Activated CD4-positive, alpha-beta T cell treated with anti-CD3 and anti-CD28 coated beads for 36 hours (primary cell): ENCODE data around the gene WDFY2. TPM values are rescaled to one million over a fixed set of nuclear protein-coding genes. Genes with fewer than 3 reads are reported as not detected.
"Not testable (repeated sequence)": the region's sequence is repeated elsewhere in the genome, so short reads cannot be mapped to it uniquely, and the experiment has no call there.

Source experiments
- ATAC-seq: fragments of 200-7000 bp; cut with Tn5 transposase; one replicate; pipeline ENCODE4 v1.10.0; 2021; ENCODE audit warnings: mild to moderate bottlenecking, moderate library complexity
- CTCF ChIA-PET: fragments of 350-600 bp; sonication (Branson Sonifier 250); formaldehyde crosslinking; loops from one replicate; lab custom pipeline; 2021; ENCODE audit warnings: antibody characterized with exemption; lab: Charles Lee
- POLR2A ChIA-PET: fragments of 350-600 bp; sonication (Branson Sonifier 250); formaldehyde crosslinking; loops from one replicate; lab custom pipeline; 2021; ENCODE audit warnings: antibody characterized with exemption, inconsistent platforms; lab: Charles Lee
- DNase-seq: peaks from one replicate; pipeline ENCODE4 v3.0.0-alpha.2; 2020
- H3K27ac Mint-ChIP-seq: one replicate; pipeline ENCODE4 v1.8.0; 2021; ENCODE audit warnings: mixed read lengths
- H3K27me3 Mint-ChIP-seq: one replicate; pipeline ENCODE4 v1.8.0; 2021; ENCODE audit warnings: mixed read lengths
- H3K36me3 Mint-ChIP-seq: one replicate; pipeline ENCODE4 v1.8.0; 2021; ENCODE audit warnings: low read depth, mixed read lengths
- H3K4me1 Mint-ChIP-seq: one replicate; pipeline ENCODE4 v1.8.0; 2021; ENCODE audit warnings: mixed read lengths
- H3K4me3 Mint-ChIP-seq: one replicate; pipeline ENCODE4 v1.8.0; 2021; ENCODE audit warnings: mild to moderate bottlenecking, moderate library complexity, mixed read lengths
- H3K9me3 Mint-ChIP-seq: one replicate; pipeline ENCODE4 v1.8.0; 2021; ENCODE audit warnings: low read depth, mixed read lengths
- intact Hi-C, 2 experiments: fragments of 100-400 bp; cut with DNase I in 1 of 2; cut with micrococcal nuclease in 1 of 2; formaldehyde crosslinking; loops; one replicate each; pipeline versions ENCODE4 v1.14.2 to v1.15.1; 2022 to 2024; cut with DNase I, micrococcal nuclease
- total RNA-seq, 2 experiments: library from RNA; stranded (reverse); gene quantifications; one replicate each; pipeline ENCODE4 v1.2.3, GENCODE V29; 2021

The WDFY2 gene
- total RNA-seq, 2 experiments from 2014 or later = 7.4 to 9.5 TPM

DNA sequence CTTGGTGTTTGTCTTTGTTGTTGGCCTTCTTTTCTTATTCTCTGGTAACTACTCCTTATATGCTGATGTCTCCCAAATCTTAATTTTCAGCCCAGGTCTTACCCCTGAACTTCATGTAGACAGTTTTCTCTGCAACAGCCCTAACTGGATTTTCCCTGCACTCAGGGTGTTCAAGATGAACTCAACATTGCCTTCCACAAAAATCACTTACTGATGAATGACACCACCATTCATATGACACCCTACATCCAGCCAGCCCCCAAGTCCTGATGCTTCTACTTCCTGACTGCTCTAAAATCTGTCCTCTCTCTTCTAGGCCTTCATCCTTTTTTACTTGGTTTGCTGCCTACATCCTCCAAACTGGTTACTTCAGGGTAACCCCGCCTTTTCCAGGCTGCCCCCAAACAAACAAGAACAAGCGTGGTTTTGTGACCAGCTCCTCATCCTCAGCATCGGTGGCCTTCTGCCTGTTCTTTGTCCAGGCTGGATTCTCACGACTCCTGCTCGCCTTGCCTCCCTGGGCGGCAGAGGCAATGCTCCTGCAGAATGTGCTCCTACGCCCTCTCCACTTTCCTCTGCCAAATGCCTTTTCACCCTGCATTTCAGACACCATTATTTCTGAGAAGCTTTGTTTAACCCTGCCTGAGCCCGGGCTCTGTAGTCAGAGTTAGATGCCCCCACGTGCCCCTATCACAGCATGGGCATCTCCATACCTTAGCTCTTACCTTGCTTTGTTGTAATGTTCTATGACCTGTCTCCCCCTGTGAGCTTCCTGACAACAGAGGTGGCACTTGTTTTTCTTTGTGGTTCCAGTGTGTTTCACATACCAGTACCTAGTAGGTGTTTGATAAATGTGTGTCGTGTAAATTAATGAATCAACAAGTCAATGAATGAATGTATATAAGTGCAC, 61.8 kb downstream of the WDFY2 start:
- ATAC-seq (peak; percentile 59), DNase-seq (no peak)
- ChIA-PET CTCF (interaction anchor here (1.0 to 1.4 kb wide), 4 partner anchors 11 to 152 kb away, joined by 3 to 4 read pairs (median 4); no protein-coding TSS in a partner anchor), POLR2A (interaction anchor here (1.0 to 1.9 kb wide), 5 partner anchors 35 to 193 kb away, joined by 3 to 4 read pairs (median 4); partner anchors contain the start of gene INTS6)
- H3K9me3 Mint-ChIP-seq = peaks cover under 1% of the 10 kb centered on the region
- H3K4me1 Mint-ChIP-seq = peaks cover 43% of the 10 kb centered on the region
- peak overlapping the region; percentile 29 for H3K4me3 Mint-ChIP-seq
- peaks cover 8% of the 10 kb centered on the region for H3K36me3 Mint-ChIP-seq
- intact Hi-C loops = loop anchor here (1.0 to 10.0 kb wide), 4 partner anchors 61 to 195 kb away; partner anchors contain the start of gene WDFY2 (in 1 of the 2)
- no peaks in the 10 kb centered on the region for H3K27me3 Mint-ChIP-seq
- H3K27ac Mint-ChIP-seq = peak overlapping the region; percentile 90

DNA sequence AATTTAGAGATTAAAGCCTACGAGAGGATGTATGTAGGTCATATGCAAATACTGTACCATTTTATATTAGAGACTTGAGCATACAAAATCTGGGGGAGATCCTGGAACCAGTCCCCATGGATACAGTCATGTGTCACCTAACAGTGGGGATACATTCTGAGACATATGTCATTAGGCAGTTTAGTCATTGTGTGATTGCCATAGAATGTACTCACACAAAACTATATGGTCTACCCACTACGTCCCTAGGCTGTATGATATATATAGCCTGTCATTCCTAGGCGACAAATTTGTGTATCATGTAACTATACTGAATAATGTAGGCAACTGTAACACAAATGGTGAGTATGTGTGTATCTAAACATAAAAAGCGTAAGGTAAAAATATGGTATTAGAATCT, 62.8 kb downstream of the WDFY2 start:
- intact Hi-C loops = loop anchor here (2.0 to 10.0 kb wide), 2 partner anchors 118 to 196 kb away; no protein-coding TSS in a partner anchor

DNA sequence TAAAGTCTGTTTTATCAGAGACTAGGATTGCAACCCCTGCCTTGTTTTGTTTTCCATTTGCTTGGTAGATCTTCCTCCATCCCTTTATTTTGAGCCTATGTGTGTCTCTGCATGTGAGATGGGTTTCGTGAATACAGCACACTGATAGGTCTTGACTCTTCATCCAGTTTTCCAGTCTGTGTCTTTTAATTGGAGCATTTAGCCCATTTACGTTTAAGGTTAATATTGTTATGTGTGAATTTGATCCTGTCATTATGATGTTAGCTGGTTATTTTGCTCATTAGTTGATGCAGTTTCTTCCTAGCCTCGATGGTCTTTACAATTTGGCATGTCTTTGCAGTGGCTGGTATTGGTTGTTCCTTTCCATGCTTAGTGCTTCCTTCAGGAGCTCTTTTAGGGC, 67.9 kb downstream of the WDFY2 start:
- POLR2A ChIA-PET, H3K4me1 Mint-ChIP-seq, H3K4me3 Mint-ChIP-seq, ATAC-seq, H3K27me3 Mint-ChIP-seq, H3K27ac Mint-ChIP-seq, DNase-seq, intact Hi-C loops, CTCF ChIA-PET: not testable (repeated sequence)
- H3K9me3 Mint-ChIP-seq = peaks cover 22% of the 10 kb centered on the region
- H3K36me3 Mint-ChIP-seq = peaks cover 22% of the 10 kb centered on the region

More for the DNA sequence above, 62.8 kb downstream of the WDFY2 start:
- no peaks in the 10 kb centered on the region for H3K27me3 Mint-ChIP-seq
- DNase-seq (no peak), ATAC-seq (peak; percentile 50)
- peaks cover 43% of the 10 kb centered on the region for H3K4me1 Mint-ChIP-seq
- H3K4me3 Mint-ChIP-seq = no peak overlapping the region
- peaks cover 8% of the 10 kb centered on the region for H3K9me3 Mint-ChIP-seq
- ChIA-PET POLR2A (no interaction called here), CTCF (no interaction called here)
- H3K36me3 Mint-ChIP-seq = peaks cover 12% of the 10 kb centered on the region
- no peak overlapping the region for H3K27ac Mint-ChIP-seq

DNA sequence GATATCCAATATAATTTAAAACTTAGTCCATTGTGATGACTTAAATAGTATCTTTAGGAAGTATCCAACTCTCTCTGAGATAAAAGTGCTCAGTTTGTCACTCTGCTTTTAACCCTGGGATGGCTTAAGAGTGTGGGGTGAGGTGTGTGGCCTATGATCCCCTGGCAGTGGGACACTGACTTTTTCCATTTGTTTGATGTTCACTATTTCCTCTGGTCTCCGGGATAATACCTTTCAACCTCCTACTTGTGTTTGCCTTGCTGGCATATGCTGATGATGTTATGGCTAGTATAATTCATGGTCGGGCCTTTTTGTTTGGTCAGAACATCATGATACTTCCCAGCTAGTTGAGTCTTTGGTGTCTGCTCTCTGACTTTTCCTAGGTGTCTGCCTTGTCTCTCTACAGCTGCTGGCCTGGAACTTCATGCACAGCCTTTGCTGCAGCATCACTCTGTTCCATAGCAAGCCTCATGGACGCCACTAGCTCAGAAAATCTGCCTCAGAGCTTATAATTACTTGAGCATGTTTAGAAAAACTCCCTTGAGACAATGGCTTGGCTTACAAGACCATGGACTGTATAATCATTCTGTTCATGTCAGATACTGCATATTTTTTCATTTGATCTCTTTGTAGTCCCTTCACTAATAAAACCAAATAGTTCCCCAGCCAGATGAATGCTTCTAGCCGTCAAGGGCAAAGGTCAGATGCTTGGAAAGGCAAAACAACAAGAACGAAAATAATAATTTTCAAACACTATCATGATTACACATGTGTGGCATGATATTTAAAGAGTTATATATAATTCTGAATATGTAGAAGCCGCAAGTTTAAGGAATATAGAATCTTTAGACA, 75.2 kb downstream of the WDFY2 start:
- ChIA-PET CTCF (no interaction called here), POLR2A (no interaction called here)
- no peak for ATAC-seq
- H3K27ac Mint-ChIP-seq = no peak overlapping the region
- peaks cover 20% of the 10 kb centered on the region for H3K36me3 Mint-ChIP-seq
- no peak for DNase-seq
- no peak overlapping the region for H3K4me3 Mint-ChIP-seq
- H3K4me1 Mint-ChIP-seq = peaks cover 12% of the 10 kb centered on the region
- no peaks in the 10 kb centered on the region for H3K27me3 Mint-ChIP-seq
- intact Hi-C loops = no loop called here
- peaks cover 20% of the 10 kb centered on the region for H3K9me3 Mint-ChIP-seq

DNA sequence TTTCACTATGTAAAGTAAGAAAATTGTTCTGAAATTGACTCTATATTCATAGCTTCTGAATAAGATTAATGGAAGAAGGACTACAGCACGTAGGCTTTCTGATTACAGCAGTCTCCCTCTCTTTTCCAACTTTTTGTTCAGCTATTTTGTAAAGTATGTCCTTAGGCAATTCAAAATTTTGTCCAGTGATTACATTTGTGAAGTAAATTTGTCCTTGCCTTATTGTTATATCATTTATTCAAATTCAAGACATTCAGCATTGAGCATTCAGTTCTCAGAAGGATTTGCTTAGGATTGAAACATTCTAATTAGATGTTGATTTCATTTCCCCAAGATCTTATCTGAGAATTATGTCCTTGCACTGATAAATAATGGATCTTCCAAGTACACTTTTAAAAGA, 76.6 kb downstream of the WDFY2 start:
- peaks cover 18% of the 10 kb centered on the region for H3K4me1 Mint-ChIP-seq

DNA sequence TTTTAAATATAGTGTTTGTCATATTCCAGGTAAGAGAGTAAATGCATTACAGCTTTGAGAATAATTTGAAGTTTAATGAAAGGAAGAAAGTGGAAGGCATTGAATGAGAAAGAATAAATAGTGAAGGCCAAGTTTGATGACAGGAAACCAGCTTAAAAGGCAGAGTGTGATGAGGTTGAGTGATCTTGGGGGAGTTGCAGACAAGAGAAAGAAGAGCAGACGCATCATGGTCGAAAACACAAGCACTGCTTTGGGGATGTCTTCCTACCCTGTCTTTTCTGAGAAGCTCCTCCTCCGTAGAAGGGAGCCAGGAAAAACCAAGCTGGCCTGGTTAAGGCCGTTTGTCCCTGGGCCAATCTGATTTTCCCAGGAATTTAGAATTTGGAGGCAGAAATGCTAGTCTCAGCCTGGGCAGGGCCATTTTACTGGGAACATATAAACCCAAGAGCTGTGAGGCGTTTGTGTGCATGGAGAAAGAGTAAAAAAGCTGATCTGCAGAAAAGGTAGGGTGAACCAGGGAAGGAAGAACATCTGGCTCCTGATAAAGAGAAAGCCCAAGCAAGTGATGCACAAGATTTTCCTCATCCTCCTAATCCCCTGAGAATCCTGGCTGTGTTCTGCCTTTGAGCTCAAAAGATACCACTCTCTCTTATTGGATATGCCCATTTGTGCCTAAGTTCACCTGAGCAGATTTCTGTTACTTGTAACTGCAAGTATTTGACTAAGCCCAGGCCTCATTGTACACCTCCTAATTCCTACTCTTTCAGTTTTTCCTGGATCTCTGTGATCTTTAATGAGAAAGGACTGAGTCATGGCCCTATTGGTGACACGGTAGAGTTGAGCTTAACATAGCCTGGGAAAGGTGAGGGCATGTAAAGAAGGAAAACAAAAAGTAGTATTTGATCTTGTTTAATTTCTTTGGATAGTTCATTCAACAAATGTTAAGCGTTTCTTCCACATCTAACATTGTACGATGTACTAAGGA, 80.0 kb downstream of the WDFY2 start:
- DNase-seq (no peak), ATAC-seq (no peak)
- ChIA-PET CTCF (interaction anchor here (0.6 to 0.9 kb wide), 4 partner anchors 9 to 378 kb away, joined by 3 to 4 read pairs (median 4); no protein-coding TSS in a partner anchor), POLR2A (no interaction called here)
- peaks cover 9% of the 10 kb centered on the region for H3K36me3 Mint-ChIP-seq
- H3K9me3 Mint-ChIP-seq = no peaks in the 10 kb centered on the region
- intact Hi-C loops = no loop called here
- no peaks in the 10 kb centered on the region for H3K27me3 Mint-ChIP-seq
- no peak overlapping the region for H3K4me3 Mint-ChIP-seq
- H3K4me1 Mint-ChIP-seq = peaks cover 28% of the 10 kb centered on the region
- H3K27ac Mint-ChIP-seq = peak overlapping the region; percentile 28

More for the DNA sequence above, 76.6 kb downstream of the WDFY2 start:
- CTCF ChIA-PET = interaction anchor here (1.5 kb wide), 1 partner anchor 60 kb away, joined by 3 read pairs; no protein-coding TSS in a partner anchor
- DNase-seq = no peak
- no peak overlapping the region for H3K4me3 Mint-ChIP-seq
- no peak for ATAC-seq
- POLR2A ChIA-PET = no interaction called here
- H3K27ac Mint-ChIP-seq = no peak overlapping the region
- intact Hi-C loops = no loop called here
- H3K36me3 Mint-ChIP-seq = peaks cover 16% of the 10 kb centered on the region
- H3K9me3 Mint-ChIP-seq = peaks cover 13% of the 10 kb centered on the region
- no peaks in the 10 kb centered on the region for H3K27me3 Mint-ChIP-seq

DNA sequence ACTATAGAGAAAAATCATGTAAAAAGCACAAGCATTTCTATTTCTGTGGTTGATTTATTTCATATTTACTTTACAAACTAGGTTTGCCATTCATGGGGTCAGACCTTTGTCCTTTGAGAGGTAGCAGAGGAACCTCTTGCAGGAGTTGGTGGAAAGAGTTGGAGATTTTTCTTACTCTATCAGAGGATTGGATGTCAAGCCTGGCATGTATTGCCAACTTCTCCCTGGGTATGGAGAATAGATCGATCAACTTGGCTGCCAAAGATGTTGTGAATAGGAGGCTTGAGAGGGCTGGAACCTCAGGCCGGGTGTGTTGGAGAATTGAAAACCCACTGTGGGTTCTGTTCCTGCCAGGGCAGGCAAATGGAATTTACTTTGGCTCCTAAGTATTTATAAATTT, 81.2 kb downstream of the WDFY2 start:
- no peaks in the 10 kb centered on the region for H3K9me3 Mint-ChIP-seq
- POLR2A ChIA-PET = no interaction called here
- H3K36me3 Mint-ChIP-seq = peaks cover 9% of the 10 kb centered on the region
- no peaks in the 10 kb centered on the region for H3K27me3 Mint-ChIP-seq
- intact Hi-C loops = no loop called here
- DNase-seq = no peak
- CTCF ChIA-PET = interaction anchor here (0.9 kb wide), 1 partner anchor 379 kb away, joined by 4 read pairs; no protein-coding TSS in a partner anchor
- no peak overlapping the region for H3K27ac Mint-ChIP-seq
- ATAC-seq = no peak
- no peak overlapping the region for H3K4me3 Mint-ChIP-seq
- H3K4me1 Mint-ChIP-seq = peaks cover 28% of the 10 kb centered on the region

DNA sequence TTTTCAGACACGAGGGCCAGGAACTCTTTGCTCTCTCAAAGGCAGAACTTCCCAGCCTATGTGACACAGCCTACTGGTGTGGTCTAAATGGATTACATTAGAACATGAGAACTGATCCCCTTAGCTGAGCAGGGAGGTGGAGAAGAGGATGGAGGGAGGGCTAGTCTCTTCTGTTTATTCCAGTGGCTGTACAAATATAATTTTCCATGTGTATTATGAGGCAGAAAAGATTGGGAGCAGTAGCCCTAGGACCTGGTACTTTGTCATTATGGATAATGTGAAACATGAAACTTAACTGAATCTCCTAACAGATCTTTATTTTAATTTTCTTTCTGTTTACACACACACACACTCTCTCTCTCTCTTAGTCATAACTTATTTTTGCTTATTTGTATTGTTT, 82.1 kb downstream of the WDFY2 start:
- Mint-ChIP-seq H3K27ac (no peak overlapping the region), H3K36me3 (peaks cover 11% of the 10 kb centered on the region), H3K4me1 (peaks cover 28% of the 10 kb centered on the region), H3K9me3 (peaks cover 2% of the 10 kb centered on the region), H3K27me3 (no peaks in the 10 kb centered on the region), H3K4me3 (no peak overlapping the region)
- ATAC-seq (no peak), DNase-seq (no peak)
- intact Hi-C loops = no loop called here
- ChIA-PET CTCF (no interaction called here), POLR2A (no interaction called here)

DNA sequence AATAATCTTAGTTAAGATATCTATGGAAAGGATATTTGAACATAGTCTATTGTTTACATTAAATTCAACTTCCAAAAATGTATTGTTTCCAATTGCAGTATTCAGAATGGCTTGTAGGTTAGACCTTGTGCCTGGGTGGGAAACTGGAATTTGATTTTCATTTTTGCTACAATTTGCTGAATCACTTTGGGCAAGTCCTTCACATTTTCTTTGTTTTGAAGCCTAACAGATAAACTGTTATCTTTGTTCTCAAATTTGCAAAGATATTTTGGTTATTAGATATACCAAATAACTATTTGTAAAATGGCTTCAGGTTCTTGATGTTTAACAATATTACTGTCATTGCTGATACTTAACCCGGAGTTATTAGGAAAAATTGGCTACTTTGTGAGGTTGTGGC, 82.6 kb downstream of the WDFY2 start:
- Mint-ChIP-seq H3K36me3 (peaks cover 11% of the 10 kb centered on the region), H3K27me3 (no peaks in the 10 kb centered on the region), H3K9me3 (peaks cover 2% of the 10 kb centered on the region), H3K27ac (no peak overlapping the region), H3K4me1 (peaks cover 28% of the 10 kb centered on the region), H3K4me3 (no peak overlapping the region)
- ATAC-seq (no peak), DNase-seq (no peak)
- CTCF ChIA-PET = no interaction called here
- POLR2A ChIA-PET = no interaction called here
- intact Hi-C loops = loop anchor here in 1 of 2 experiments (1.0 kb wide), 1 partner anchor 35 kb away; no protein-coding TSS in a partner anchor

DNA sequence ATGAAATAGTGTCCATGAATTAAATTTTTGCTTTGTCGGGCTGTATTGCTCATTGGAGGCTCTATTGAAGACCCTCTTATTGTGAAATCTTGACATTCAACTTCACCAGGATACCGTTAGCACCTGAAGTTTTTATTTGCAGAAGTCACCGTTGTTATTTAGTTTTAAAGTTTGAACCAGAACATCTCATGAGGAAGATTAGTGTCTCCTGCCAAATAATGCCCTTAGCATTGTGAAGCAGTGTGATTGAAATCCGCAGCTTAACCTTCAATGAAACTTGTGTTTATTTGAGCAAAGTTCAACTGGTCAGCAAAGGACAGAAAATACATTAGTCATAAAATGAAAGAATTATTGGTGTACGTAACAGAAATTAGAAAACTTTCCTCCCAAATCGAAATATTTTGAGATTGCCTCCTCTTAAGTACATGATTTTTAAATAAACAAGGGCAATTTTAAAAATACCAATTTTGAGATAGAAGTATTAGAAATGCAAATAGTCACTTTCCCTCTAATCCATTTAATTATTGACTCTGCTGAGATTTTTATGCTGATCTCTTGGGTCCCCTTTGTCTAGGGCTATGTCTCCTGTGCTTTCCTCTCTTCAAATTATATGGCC, 84.4 kb downstream of the WDFY2 start:
- Mint-ChIP-seq H3K4me1 (peaks cover 29% of the 10 kb centered on the region), H3K27ac (no peak overlapping the region), H3K36me3 (peaks cover 9% of the 10 kb centered on the region), H3K27me3 (no peaks in the 10 kb centered on the region), H3K4me3 (no peak overlapping the region), H3K9me3 (peaks cover 2% of the 10 kb centered on the region)
- ATAC-seq (no peak), DNase-seq (no peak)
- ChIA-PET CTCF (interaction anchor here (1.5 kb wide), 1 partner anchor 13 kb away, joined by 4 read pairs; no protein-coding TSS in a partner anchor), POLR2A (no interaction called here)
- intact Hi-C loops = no loop called here
